Heart left ventricle (tissue), 13 donors: ENCODE results near the gene PRXL2A.

Source experiments
- POLR2A ChIP-seq, 2 donors: fragments of 450-650 bp; IDR thresholded peaks; one replicate each; pipeline ENCODE4 v1.6.1; 2017; ENCODE audit warnings: antibody characterized with exemption in 2 of 2, mild to moderate bottlenecking in 2 of 2, moderate library complexity in 2 of 2
- TF ChIP-seq, protein P1 (sequence below), 12 donors: fragments of 200-600 bp; sonication (generic) in 4 of 12; IDR thresholded peaks; one replicate each; pipeline versions ENCODE4 v1.5.0 to v1.8.0; 2018 to 2022; ENCODE audit warnings: antibody characterized with exemption in 12 of 12, mild to moderate bottlenecking in 5 of 12
- donor health status: ischemic (EF 13 %, LVEDD 7.1; RV severe dilation, severe dysfunction).
- donor health status: DM: no; HTN: yes; CAD: no.
- donor health status: DM: no; HTN: no; CAD: no.
- donor health status: ischemic (EF 25% LVEDD 6.9; RV normal size, moderate dysfunction).
- donor health status: ischemic (EF 25% LVEDD 5.7; RV mildly dilated, moderate dysfunction).
- donor health status: ischemic (EF 35%, LVEDD 5.7; RV mildly dilated, moderate dysfunction).
- donor health status: nonischemic (EF 11% LVEDD 7.7; RV severe dilation, severe dysfunction).
- donor health status: DM: yes; HTN: yes; CAD: no.
- donor health status: PGD.
- donor health status: ischemic (EF 29% LVEDD 5.4; RV normal size, mild dysfunction).
- donor health status: nonischemic (EF 23%, LVEDD 6.1; RV moderate dilation, normal function).

DNA sequence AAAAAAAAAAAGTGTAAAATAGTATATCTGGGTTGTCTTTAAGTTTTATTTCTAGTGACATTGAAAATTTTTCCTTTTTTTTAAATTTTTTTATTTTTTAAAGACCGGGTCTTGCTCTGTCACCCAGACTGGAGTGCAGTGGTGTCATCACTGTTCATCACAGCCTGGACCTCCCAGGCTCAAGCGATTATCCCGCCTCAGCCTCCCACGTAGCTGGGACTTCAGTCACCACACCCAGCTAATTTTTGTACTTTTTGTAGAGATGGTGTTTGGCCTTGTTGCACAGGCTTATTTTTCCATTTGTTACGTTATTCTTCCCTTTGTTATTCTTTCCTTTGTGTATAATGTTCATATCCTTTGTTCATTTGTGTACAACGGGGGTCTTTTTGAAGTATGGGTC lies 75.9 kb downstream of the PRXL2A start:
- TF ChIP-seq, protein P1, sequence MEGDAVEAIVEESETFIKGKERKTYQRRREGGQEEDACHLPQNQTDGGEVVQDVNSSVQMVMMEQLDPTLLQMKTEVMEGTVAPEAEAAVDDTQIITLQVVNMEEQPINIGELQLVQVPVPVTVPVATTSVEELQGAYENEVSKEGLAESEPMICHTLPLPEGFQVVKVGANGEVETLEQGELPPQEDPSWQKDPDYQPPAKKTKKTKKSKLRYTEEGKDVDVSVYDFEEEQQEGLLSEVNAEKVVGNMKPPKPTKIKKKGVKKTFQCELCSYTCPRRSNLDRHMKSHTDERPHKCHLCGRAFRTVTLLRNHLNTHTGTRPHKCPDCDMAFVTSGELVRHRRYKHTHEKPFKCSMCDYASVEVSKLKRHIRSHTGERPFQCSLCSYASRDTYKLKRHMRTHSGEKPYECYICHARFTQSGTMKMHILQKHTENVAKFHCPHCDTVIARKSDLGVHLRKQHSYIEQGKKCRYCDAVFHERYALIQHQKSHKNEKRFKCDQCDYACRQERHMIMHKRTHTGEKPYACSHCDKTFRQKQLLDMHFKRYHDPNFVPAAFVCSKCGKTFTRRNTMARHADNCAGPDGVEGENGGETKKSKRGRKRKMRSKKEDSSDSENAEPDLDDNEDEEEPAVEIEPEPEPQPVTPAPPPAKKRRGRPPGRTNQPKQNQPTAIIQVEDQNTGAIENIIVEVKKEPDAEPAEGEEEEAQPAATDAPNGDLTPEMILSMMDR (IDR thresholded peaks at IDR 0.05), result no peak
- TF ChIP-seq POLR2A (IDR thresholded peaks at IDR 0.05), result no peak
